Smooth muscle cell (in vitro differentiated cells): Measurements from ENCODE around the gene PPP1R9B. TPM values are rescaled to one million over a fixed set of nuclear protein-coding genes. Genes with fewer than 3 reads are reported as not detected.
A peak's percentile ranks its signal among the peaks of the same experiment; 100 is the strongest.

Experiments used
- DNase-seq: peaks from one replicate; lab custom pipeline; 2025; ENCODE audit not compliant: unreplicated experiment; lab: John Stamatoyannopoulos, UW
- H2AFZ ChIP-seq: fragments of 200-600 bp; sonication (generic); 2 replicates; pipeline ENCODE4 v1.6.0; 2016; ENCODE audit warnings: antibody characterized with exemption, low read depth, mild to moderate bottlenecking
- H3F3A ChIP-seq: fragments of 200-600 bp; sonication (generic); 2 replicates; pipeline ENCODE4 v1.6.0; 2017; ENCODE audit warnings: antibody characterized with exemption, low read depth
- H3K27ac ChIP-seq: fragments of 200-600 bp; sonication (generic); 2 replicates; pipeline ENCODE4 v1.5.1; 2016; ENCODE audit warnings: low read depth, mild to moderate bottlenecking
- H3K27me3 ChIP-seq: fragments of 200-600 bp; sonication (generic); 2 replicates; pipeline ENCODE4 v1.6.1; 2016; ENCODE audit warnings: low read depth, mild to moderate bottlenecking
- H3K36me3 ChIP-seq: fragments of 200-600 bp; sonication (generic); 2 replicates; pipeline ENCODE4 v1.5.1; 2016; ENCODE audit warnings: low read depth
- H3K4me1 ChIP-seq: fragments of 200-600 bp; sonication (generic); 2 replicates; pipeline ENCODE4 v1.5.1; 2016; ENCODE audit warnings: low read depth
- H3K4me2 ChIP-seq: fragments of 200-600 bp; sonication (generic); 2 replicates; pipeline ENCODE4 v1.6.0; 2016; ENCODE audit warnings: mild to moderate bottlenecking
- H3K4me3 ChIP-seq: fragments of 200-600 bp; sonication (generic); 2 replicates; pipeline ENCODE4 v1.5.1; 2016; ENCODE audit warnings: mild to moderate bottlenecking
- H3K79me2 ChIP-seq: fragments of 200-600 bp; sonication (generic); 2 replicates; pipeline ENCODE4 v1.6.0; 2016; ENCODE audit warnings: low read depth, mild to moderate bottlenecking
- H3K9ac ChIP-seq: fragments of 200-600 bp; sonication (generic); 2 replicates; pipeline ENCODE4 v1.6.0; 2016; ENCODE audit warnings: low read depth
- H3K9me3 ChIP-seq: fragments of 200-600 bp; sonication (generic); replicated peaks from 2 replicates; pipeline ENCODE4 v1.5.1; 2016; ENCODE audit warnings: low read depth
- H4K20me1 ChIP-seq: fragments of 200-600 bp; sonication (generic); 2 replicates; pipeline ENCODE4 v1.6.0; 2016; ENCODE audit warnings: low read depth
- WGBS: methylation state at CpG from one replicate; pipeline ENCODE4 v1.1.7; 2016; ENCODE audit warnings: low lambda C conversion rate; 5-methylcytosine and 5-hydroxymethylcytosine counted together
- polyA plus RNA-seq: library from polyadenylated mRNA; unstranded; fragments of >200 nt; fragmentation: Nextera tagmentation; extraction: Ambion mirVana; gene quantifications from 2 replicates; pipeline ENCODE4 v1.2.1, GENCODE V29; 2016
- total RNA-seq: library from RNA; depleted of rRNA; stranded (reverse); fragments of >200 nt; gene quantifications from 2 replicates; pipeline ENCODE4 v1.2.3, GENCODE V29; 2014
- TF ChIP-seq, protein P1 (sequence below): fragments of 200-600 bp; sonication (generic); IDR thresholded peaks from 2 replicates; pipeline ENCODE4 v1.5.1; 2017; ENCODE audit warnings: borderline replicate concordance, mild to moderate bottlenecking, antibody characterized with exemption; ENCODE audit not compliant: insufficient read depth, poor library complexity, severe bottlenecking

The PPP1R9B gene
- total RNA-seq = 20.8 and 21.8 TPM in 2 replicates
- 6.7 and 10.2 TPM in 2 replicates for polyA plus RNA-seq

GRCh38 chr17:50150354-50151040 is at the start of gene PPP1R9B:
TSS of gene PPP1R9B (minus strand) at chr17:50150677. CDS start at chr17:50150513, 164 bp downstream.
- Histone ChIP-seq H2AFZ (no peak within 1 kb of the TSS), H3F3A (peaks cover 7% of the 10 kb centered on the region), H3K27ac (peak within 1 kb of the TSS; percentile 45), H3K9ac (peak within 1 kb of the TSS; percentile 78), H3K4me2 (peak within 1 kb of the TSS; percentile 98), H3K4me1 (peaks cover 30% of the 10 kb centered on the region), H3K36me3 (no peaks in the 10 kb centered on the region), H3K9me3 (no peaks in the 10 kb centered on the region), H4K20me1 (peaks cover 44% of the 10 kb centered on the region), H3K79me2 (peaks cover 53% of the 10 kb centered on the region), H3K4me3 (peak within 1 kb of the TSS; percentile 99), H3K27me3 (no peaks in the 10 kb centered on the region)
- WGBS = under 1% methylated on average over 56 of the region's 69 CpGs
- TF ChIP-seq, protein P1, sequence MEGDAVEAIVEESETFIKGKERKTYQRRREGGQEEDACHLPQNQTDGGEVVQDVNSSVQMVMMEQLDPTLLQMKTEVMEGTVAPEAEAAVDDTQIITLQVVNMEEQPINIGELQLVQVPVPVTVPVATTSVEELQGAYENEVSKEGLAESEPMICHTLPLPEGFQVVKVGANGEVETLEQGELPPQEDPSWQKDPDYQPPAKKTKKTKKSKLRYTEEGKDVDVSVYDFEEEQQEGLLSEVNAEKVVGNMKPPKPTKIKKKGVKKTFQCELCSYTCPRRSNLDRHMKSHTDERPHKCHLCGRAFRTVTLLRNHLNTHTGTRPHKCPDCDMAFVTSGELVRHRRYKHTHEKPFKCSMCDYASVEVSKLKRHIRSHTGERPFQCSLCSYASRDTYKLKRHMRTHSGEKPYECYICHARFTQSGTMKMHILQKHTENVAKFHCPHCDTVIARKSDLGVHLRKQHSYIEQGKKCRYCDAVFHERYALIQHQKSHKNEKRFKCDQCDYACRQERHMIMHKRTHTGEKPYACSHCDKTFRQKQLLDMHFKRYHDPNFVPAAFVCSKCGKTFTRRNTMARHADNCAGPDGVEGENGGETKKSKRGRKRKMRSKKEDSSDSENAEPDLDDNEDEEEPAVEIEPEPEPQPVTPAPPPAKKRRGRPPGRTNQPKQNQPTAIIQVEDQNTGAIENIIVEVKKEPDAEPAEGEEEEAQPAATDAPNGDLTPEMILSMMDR = no peak
- no peak for DNase-seq

DNA sequence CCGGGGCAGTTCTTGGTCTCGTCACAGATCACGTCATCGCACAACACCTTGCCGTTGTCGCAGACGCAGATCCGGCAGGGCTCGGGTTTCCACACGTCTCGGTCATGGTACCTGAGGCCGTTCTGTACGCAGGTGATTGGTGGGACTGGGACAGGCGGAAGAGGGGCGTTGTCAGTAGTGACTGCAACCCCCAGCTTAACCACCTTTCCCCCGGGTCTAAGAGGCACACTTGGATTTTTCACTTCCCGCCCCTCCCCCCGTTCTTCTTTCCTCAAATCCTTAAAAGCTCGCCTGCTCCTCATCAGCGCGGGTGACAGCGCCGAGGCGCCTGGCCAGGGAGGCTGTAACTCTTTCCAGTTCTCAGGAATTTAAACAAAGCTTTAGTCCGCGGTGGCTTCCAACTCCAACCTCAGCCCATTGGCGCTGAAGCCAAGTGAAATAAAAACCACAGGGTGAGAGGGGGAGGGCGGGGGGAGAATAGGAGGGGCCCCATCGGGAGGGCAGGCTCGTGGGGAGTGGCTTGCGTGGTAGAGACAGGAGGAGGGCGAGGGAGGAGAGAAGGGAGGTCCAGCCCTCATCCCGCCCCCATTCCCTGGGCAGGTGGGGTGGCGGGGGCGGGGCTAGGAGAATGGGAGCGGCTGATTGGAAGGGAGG is 49.5 kb upstream of the PPP1R9B start:
- Histone ChIP-seq H4K20me1 (peaks cover 65% of the 10 kb centered on the region), H3F3A (peaks cover 62% of the 10 kb centered on the region), H3K4me1 (peaks cover 21% of the 10 kb centered on the region), H2AFZ (no peak overlapping the region), H3K36me3 (peaks cover 20% of the 10 kb centered on the region), H3K79me2 (peaks cover 86% of the 10 kb centered on the region), H3K4me3 (peak overlapping the region; percentile 89), H3K9ac (peak overlapping the region; percentile 93), H3K27ac (peak overlapping the region; percentile 99), H3K9me3 (no peaks in the 10 kb centered on the region), H3K27me3 (no peaks in the 10 kb centered on the region), H3K4me2 (peak overlapping the region; percentile 99)
- TF ChIP-seq, protein P1 = no peak
- under 1% methylated on average over 32 of the region's 36 CpGs for WGBS
- peak; percentile 76 for DNase-seq

GRCh38 chr17:50199211-50199802 is 48.8 kb upstream of the PPP1R9B start:
- peak overlapping the region; percentile 99 for H3K4me2 ChIP-seq
- no peak for DNase-seq
- peaks cover 61% of the 10 kb centered on the region for H3F3A ChIP-seq
- H3K9ac ChIP-seq = peak overlapping the region; percentile 93
- no peaks in the 10 kb centered on the region for H3K27me3 ChIP-seq
- H3K4me1 ChIP-seq = peaks cover 17% of the 10 kb centered on the region
- H3K36me3 ChIP-seq = peaks cover 20% of the 10 kb centered on the region
- peak overlapping the region; percentile 89 for H3K4me3 ChIP-seq
- no peaks in the 10 kb centered on the region for H3K9me3 ChIP-seq
- TF ChIP-seq, protein P1 = no peak
- 20% methylated on average over 30 of the region's 41 CpGs for WGBS
- peak overlapping the region; percentile 99 for H3K27ac ChIP-seq
- peaks cover 90% of the 10 kb centered on the region for H3K79me2 ChIP-seq
- H2AFZ ChIP-seq = no peak overlapping the region
- peaks cover 71% of the 10 kb centered on the region for H4K20me1 ChIP-seq
